Dendritic cell treated with granulocyte-macrophage colony-stimulating factor and Interleukin-4, amounts not matched to agents 40 ng/mL and 50 ng/mL, for 4 days (primary cell): Measurements from ENCODE around the gene NFIB.

Source experiments
- H3K27ac Mint-ChIP-seq: one replicate; pipeline ENCODE4 v1.8.0; 2022; ENCODE audit warnings: mild to moderate bottlenecking, mixed read lengths
- H3K27me3 Mint-ChIP-seq: one replicate; pipeline ENCODE4 v1.8.0; 2022; ENCODE audit warnings: mild to moderate bottlenecking, mixed read lengths
- H3K36me3 Mint-ChIP-seq: one replicate; pipeline ENCODE4 v1.8.0; 2022; ENCODE audit warnings: low read depth, mixed read lengths
- H3K4me1 Mint-ChIP-seq: one replicate; pipeline ENCODE4 v1.8.0; 2022; ENCODE audit warnings: low read depth, mixed read lengths
- H3K4me3 Mint-ChIP-seq: one replicate; pipeline ENCODE4 v1.8.0; 2022; ENCODE audit warnings: mild to moderate bottlenecking, moderate library complexity, mixed read lengths
- H3K9me3 Mint-ChIP-seq: one replicate; pipeline ENCODE4 v1.8.0; 2022; ENCODE audit warnings: mixed read lengths
- intact Hi-C: fragments of 100-400 bp; cut with micrococcal nuclease; formaldehyde crosslinking; loops from one replicate; pipeline ENCODE4 v1.15.0; 2022

NFIB gene

DNA sequence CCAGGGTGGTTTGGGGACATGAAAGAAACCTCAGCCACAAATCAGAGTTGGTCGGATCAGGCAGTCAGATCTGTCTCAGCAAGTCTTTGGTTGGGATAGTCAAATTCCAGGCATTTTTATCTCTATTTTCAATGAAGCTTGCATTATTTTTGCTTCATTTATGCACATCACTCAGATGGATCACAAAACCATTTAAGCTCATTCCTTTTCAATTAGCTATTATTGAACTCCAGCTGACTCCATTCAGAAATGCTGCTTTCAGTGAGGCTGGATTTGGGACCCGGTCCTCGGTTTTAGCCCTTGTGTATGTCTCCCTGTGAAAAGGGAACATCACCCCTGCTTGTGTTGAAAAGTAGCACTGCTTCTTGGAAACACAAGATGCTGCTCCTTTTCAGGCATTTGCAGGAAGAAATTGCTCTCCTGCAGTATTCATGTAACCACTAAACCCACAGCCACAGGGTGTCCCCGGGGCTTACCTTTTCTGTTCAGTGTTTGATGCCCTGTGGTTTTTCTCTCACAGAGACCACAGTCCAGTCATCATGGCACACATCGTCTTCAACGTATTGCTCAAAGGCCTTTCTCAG lies 232.9 kb downstream of the NFIB start:
- no peaks in the 10 kb centered on the region for H3K27me3 Mint-ChIP-seq

DNA sequence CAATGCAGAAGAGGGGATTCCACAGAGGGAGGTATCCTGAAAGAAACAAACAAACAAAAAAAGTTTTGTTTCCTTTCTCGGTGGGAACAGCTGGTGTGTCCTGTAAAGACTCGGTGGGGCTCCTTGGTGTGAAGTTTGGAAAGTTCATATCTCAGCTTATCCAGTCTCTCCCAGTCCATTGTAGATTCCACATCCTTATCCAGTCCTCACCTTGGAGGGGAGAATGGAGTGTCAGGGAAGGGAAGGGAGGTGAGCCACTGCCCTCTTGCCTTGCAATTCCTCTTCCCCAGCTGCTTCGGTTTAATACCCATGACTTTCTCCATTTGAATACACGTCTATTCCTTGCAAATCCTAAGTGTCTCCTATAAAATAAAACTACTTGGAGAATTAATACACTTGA lies 234.5 kb downstream of the NFIB start:
- H3K4me3 Mint-ChIP-seq: no peak overlapping the region
- H3K27me3 Mint-ChIP-seq: no peaks in the 10 kb centered on the region
- H3K4me1 Mint-ChIP-seq: no peaks in the 10 kb centered on the region
- no peaks in the 10 kb centered on the region for H3K9me3 Mint-ChIP-seq
- intact Hi-C loops: no loop called here
- H3K27ac Mint-ChIP-seq: no peak overlapping the region
- H3K36me3 Mint-ChIP-seq: no peaks in the 10 kb centered on the region

More for the DNA sequence above, 232.9 kb downstream of the NFIB start:
- no peaks in the 10 kb centered on the region for H3K9me3 Mint-ChIP-seq
- intact Hi-C loops: no loop called here
- no peak overlapping the region for H3K27ac Mint-ChIP-seq
- H3K36me3 Mint-ChIP-seq: no peaks in the 10 kb centered on the region
- H3K4me3 Mint-ChIP-seq: no peak overlapping the region
- no peaks in the 10 kb centered on the region for H3K4me1 Mint-ChIP-seq

DNA sequence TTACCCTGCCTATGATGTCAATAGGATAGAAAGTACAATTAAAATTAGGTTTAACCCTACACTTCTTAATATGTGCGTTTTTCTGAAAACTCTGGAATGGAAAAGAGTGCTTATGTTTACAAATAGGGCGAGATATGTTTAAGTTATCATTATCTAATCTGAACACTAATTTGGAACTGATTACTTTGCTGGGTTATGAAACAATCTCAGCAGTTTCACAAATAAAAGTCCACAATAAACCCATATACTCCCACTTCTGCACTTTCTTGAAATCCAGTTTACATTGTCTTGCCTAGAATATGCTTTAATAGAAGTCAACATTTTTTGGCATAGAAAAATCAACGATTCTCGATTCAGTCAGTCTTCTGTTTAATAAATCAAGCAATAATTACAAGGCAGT lies 236.3 kb downstream of the NFIB start:
- no peaks in the 10 kb centered on the region for H3K27me3 Mint-ChIP-seq
- no peaks in the 10 kb centered on the region for H3K36me3 Mint-ChIP-seq
- H3K27ac Mint-ChIP-seq: no peak overlapping the region
- intact Hi-C loops: no loop called here
- H3K4me3 Mint-ChIP-seq: no peak overlapping the region
- H3K4me1 Mint-ChIP-seq: no peaks in the 10 kb centered on the region
- H3K9me3 Mint-ChIP-seq: peaks cover 10% of the 10 kb centered on the region

DNA sequence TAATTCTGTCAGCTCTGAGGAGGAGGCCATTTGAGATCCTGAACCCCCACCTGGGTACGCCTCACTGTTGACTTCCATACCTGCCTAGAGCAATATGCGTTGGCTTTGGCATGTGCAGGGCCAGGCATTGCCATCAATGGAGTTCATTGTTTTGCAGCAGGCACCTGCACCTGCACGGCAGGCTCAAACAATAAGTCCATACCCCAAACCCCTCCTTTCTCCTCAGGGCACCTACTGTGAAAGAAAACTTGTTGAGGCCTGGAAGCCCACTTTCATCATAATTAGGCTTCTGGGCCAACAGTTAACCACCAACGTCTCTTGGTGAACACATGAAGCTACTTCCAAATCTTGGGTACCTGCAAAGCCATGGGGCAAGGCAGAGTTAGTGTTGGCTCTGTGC lies 238.7 kb downstream of the NFIB start:
- Mint-ChIP-seq H3K27me3 (no peaks in the 10 kb centered on the region), H3K36me3 (no peaks in the 10 kb centered on the region), H3K4me1 (no peaks in the 10 kb centered on the region), H3K27ac (no peak overlapping the region), H3K4me3 (no peak overlapping the region), H3K9me3 (peaks cover 29% of the 10 kb centered on the region)
- intact Hi-C loops: no loop called here

DNA sequence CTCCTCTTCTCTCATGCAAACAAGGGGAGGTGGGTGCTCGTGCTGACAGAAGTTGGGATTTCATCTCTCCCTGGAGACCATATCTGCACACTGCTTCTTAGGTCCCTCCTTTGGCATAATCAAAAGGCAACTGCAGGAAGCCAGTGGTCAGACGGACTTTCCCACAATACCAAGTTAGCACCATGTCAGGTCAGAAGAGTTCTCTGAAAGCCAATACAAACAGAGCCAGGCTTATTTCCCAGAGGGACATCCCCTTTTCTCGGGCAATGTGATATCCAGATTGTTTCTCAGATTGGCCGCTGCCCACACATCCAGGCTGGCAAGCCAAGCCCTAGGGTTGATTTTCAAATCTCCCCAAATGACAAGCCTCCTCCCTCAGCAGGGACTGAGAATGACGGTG lies 241.1 kb downstream of the NFIB start:
- H3K9me3 Mint-ChIP-seq: peaks cover 45% of the 10 kb centered on the region
- H3K36me3 Mint-ChIP-seq: no peaks in the 10 kb centered on the region
- no peaks in the 10 kb centered on the region for H3K27me3 Mint-ChIP-seq
- no peaks in the 10 kb centered on the region for H3K4me1 Mint-ChIP-seq
- no peak overlapping the region for H3K27ac Mint-ChIP-seq
- no peak overlapping the region for H3K4me3 Mint-ChIP-seq
- intact Hi-C loops: no loop called here

DNA sequence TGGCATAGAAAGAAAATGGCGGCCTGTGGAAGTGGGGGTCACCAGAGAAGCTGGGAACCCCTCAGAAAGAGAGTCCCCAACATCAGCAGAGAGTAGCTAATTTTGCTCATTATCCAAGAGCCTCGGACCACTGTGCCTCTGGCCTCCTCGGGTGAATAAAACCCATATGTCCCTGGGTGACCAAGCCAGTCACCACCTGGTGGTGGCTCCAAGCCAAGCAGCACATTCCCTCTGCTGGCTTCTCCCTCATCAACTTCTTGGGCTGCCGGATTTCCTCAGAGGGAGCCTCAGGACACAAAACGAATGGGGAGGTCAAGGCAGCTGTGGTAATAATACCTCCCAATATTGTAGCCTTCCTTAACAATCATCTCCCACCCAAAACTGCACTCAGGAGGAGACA lies 242.5 kb downstream of the NFIB start:
- Mint-ChIP-seq H3K27me3 (no peaks in the 10 kb centered on the region), H3K27ac (no peak overlapping the region), H3K36me3 (no peaks in the 10 kb centered on the region), H3K4me1 (no peaks in the 10 kb centered on the region), H3K9me3 (peaks cover 54% of the 10 kb centered on the region), H3K4me3 (no peak overlapping the region)
- intact Hi-C loops: no loop called here

DNA sequence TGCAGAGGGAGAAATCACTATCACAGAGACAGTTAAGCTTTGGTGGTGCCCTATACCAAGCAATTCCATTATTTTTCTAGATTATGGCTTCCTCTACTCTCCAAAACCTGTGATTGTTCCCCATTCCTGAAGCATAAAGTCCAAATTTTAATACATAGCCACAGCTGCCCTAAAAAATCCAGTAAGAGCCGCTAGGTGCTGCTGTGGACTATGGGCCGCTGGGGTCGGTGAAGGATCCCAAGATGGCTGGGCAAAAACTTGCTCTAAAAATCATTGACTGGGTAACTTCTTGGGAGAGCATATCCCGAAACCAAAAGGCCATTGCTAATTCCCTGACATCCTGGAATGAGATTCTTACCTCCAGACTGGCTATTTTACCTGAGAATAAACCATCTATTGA lies 245.3 kb downstream of the NFIB start:
- Mint-ChIP-seq H3K9me3 (peaks cover 63% of the 10 kb centered on the region), H3K27me3 (no peaks in the 10 kb centered on the region), H3K4me1 (no peaks in the 10 kb centered on the region), H3K4me3 (no peak overlapping the region), H3K36me3 (no peaks in the 10 kb centered on the region), H3K27ac (no peak overlapping the region)
- intact Hi-C loops: no loop called here

DNA sequence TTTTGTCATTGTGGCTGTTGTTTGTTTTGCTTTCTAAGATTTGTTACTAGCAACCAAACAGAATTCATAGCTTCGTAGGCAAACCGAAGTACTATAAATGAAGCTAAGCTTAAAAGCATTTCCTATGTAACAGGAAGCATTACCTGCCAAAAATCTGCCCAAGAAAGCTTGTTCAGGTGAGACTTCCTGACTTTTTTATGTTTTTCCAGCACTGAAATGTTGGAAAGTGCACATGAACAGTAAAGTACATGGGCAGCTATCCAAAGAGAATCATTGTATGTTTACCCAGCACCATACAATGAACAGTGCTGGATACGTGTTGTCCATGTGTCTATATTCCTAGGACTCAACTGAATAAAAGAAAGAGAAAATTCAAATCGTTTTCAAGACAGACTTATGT lies 247.1 kb downstream of the NFIB start:
- Mint-ChIP-seq H3K4me1 (no peaks in the 10 kb centered on the region), H3K36me3 (no peaks in the 10 kb centered on the region), H3K27ac (no peak overlapping the region), H3K27me3 (no peaks in the 10 kb centered on the region), H3K4me3 (no peak overlapping the region), H3K9me3 (peaks cover 46% of the 10 kb centered on the region)
- intact Hi-C loops: no loop called here

DNA sequence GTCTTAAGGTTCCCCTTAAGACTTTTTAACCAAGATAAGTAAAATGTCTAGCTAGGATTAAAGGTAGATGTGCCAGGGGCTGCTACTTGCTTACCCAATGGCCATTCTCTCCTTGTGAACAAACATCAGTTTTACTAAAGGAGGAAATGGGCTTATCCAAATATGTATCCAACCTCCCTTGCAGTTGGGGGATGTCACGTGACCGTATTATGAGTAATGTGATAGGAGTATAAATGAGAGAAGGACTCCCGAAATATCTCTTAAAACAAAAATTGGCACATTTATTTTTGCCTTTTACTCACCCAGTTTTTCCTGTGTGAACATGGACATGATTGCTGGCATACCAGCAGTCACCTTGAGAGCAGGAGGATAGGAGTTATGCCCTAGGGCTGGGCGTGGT lies 247.9 kb downstream of the NFIB start:
- H3K4me3 Mint-ChIP-seq: no peak overlapping the region
- intact Hi-C loops: no loop called here
- peaks cover 42% of the 10 kb centered on the region for H3K9me3 Mint-ChIP-seq
- no peak overlapping the region for H3K27ac Mint-ChIP-seq
- H3K27me3 Mint-ChIP-seq: no peaks in the 10 kb centered on the region
- H3K4me1 Mint-ChIP-seq: no peaks in the 10 kb centered on the region
- no peaks in the 10 kb centered on the region for H3K36me3 Mint-ChIP-seq

DNA sequence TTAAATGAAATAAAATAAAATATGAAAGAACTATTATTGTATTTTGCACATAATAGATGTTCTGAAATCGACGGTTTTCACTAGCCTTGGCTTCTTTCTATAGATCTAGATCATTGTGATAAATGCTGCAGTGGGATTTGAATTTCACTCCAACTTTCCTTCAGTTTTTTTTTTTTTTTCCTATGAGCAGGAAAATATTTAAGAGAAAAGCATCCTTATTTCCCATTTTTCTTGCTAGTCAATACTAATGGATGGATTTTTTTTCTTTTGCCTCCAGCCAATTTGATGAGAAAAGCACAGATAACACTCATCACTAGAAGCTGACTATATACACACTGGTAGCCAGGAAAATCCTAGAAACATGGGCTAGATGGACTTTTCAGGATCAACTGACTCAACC lies 249.0 kb downstream of the NFIB start:
- H3K4me3 Mint-ChIP-seq: no peak overlapping the region
- no peak overlapping the region for H3K27ac Mint-ChIP-seq
- no peaks in the 10 kb centered on the region for H3K36me3 Mint-ChIP-seq
- no peaks in the 10 kb centered on the region for H3K4me1 Mint-ChIP-seq
- H3K9me3 Mint-ChIP-seq: peaks cover 34% of the 10 kb centered on the region
- intact Hi-C loops: no loop called here
- no peaks in the 10 kb centered on the region for H3K27me3 Mint-ChIP-seq

DNA sequence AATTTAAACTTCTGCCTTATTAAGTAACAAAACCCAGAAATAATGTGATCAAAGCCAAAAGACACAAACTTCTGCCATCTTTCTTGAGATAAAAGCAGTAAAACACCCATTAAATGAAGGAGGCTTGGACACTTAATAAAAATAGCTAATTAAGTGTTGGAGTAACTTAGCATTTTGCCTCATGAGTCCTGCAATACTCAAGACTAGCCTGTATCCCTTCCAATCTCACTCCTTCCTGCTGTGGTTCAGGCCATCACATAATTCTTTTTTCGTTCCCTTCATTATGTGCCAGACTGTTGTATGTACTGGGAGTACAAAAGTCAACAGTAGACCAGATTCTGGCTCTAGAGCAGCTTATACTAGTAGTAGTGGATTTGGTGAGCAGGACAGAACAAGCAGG lies 250.2 kb downstream of the NFIB start:
- no peak overlapping the region for H3K4me3 Mint-ChIP-seq
- peaks cover 22% of the 10 kb centered on the region for H3K9me3 Mint-ChIP-seq
- intact Hi-C loops: no loop called here
- H3K27ac Mint-ChIP-seq: no peak overlapping the region
- H3K27me3 Mint-ChIP-seq: no peaks in the 10 kb centered on the region
- no peaks in the 10 kb centered on the region for H3K4me1 Mint-ChIP-seq
- no peaks in the 10 kb centered on the region for H3K36me3 Mint-ChIP-seq

DNA sequence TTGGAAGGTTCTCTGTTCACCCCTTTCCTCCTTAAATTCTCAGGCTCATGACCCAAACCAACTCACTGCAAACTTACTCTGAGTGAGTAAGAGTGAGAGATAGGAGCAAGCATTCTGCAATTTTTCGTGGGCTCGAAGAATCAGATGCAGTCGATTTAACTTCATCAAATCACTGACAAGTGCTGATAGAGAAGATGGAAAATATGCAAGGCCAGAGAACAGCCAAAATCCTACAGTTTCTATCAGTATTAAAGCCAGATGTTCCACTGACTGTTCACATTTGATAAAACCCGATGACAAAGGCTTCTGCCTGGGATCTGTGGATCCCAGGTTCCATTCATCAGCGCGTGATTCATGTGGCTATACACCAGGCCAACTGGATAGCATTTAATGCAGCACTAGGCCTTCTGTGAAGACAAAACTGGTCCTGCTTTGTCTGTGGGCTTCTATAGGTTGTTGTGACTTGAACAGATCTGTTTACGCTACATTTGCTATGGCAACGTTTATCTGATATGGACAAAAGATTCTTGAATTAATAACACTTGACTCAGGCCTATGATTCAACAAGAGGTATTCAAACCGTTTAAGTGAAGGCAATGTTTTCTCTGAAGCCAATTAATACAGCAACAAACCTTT lies 251.2 kb downstream of the NFIB start:
- Mint-ChIP-seq H3K4me3 (no peak overlapping the region), H3K4me1 (no peaks in the 10 kb centered on the region), H3K36me3 (no peaks in the 10 kb centered on the region), H3K27ac (no peak overlapping the region), H3K9me3 (peaks cover 19% of the 10 kb centered on the region), H3K27me3 (no peaks in the 10 kb centered on the region)
- intact Hi-C loops: no loop called here

DNA sequence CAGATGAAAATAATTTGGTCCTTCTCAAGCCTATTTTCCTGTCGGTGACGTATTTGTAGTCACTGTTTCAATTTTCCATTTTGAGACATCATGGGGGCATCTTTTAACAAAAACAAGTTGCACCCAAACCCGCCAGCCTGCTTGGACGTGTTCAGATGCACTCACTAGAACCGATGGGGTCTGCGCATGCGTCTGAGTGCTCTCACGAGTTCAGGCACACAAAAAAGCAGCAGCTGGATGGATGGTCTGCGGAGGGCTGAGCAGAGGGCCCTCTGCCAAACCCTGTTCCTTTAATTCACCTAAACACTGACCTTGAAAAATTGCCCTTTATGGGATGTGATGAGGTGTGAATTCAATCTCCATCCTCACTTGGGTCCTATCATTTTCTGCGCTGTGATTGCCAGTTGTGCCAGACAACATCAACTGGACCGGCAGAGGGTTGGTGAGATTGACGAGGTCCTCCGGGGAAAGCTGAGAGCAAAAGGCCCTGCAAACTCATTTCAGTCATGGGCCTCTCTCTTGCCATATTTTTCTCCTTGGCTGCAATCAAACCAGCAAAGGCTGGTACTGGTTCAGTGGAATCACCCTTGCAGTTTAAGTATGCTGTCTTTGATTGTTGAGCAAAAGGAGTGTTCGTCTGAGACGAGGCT lies 251.9 kb downstream of the NFIB start:
- intact Hi-C loops: no loop called here
- H3K36me3 Mint-ChIP-seq: no peaks in the 10 kb centered on the region
- no peak overlapping the region for H3K4me3 Mint-ChIP-seq
- H3K9me3 Mint-ChIP-seq: peaks cover 14% of the 10 kb centered on the region
- no peaks in the 10 kb centered on the region for H3K4me1 Mint-ChIP-seq
- no peaks in the 10 kb centered on the region for H3K27me3 Mint-ChIP-seq
- H3K27ac Mint-ChIP-seq: no peak overlapping the region

DNA sequence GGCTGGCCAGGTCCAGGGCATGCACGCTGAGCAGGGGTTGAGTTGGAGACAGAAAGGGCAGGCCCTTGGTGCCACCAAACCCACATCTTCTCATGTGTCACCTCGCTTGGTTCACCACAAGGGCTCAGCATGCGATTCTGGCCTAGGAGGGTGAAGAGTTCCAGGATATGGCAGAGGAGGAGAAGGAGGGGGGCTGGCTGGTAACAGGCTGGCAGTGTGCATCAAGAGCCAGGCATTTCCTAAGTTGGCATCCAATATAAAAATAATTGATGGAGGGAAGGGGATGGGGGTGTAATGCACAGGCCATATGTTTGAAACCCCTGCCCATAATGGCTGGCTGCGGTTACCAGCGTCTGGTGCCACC lies 255.6 kb downstream of the NFIB start:
- no peak overlapping the region for H3K27ac Mint-ChIP-seq
- H3K27me3 Mint-ChIP-seq: no peaks in the 10 kb centered on the region
- H3K4me1 Mint-ChIP-seq: no peaks in the 10 kb centered on the region
- H3K36me3 Mint-ChIP-seq: no peaks in the 10 kb centered on the region
- intact Hi-C loops: no loop called here
- H3K9me3 Mint-ChIP-seq: no peaks in the 10 kb centered on the region
- H3K4me3 Mint-ChIP-seq: no peak overlapping the region
